ENCODE results near the gene RAPGEF2. TPM values are rescaled to one million over a fixed set of nuclear protein-coding genes. Genes with fewer than 3 reads are reported as not detected.

The RAPGEF2 gene
- total and polyA plus RNA-seq, 9 of the 15 experiments (the other 6 are each of a cell fraction or from before 2014, with no cell fraction given): 3.1 to 32.6 (median 23.1) TPM

DNA sequence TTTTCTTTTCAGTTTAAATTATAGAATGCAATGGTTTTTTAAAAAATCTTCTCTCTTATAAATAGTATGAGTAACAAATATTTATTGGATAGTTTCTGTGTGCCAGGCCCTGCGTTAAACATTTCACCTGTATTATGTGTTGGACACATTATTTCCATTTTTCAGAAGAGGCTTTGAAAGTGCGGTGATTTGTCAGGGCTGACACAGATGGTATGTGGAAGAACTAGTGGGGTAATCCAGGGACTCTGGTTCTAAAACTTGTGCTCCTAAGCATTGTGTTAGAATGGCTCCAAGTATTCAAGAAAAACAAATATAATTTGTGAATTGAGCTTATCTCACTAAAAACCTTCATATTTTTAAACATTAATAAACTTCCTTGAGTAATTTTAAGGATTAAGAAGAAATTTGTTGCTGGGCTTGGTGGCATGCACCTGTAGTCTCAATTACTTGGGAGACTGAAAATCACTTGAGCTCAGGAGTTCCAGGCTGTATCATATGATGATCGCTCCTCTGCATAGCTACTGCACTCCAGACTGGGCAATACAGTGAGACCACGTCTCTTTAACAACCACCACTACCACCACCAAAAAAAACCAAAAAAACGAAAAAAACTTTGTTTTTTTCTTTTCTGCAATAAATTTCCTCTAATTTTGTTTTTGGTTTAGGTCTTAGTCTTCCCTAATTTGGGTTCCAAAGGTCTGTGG, 40.0 kb downstream of the RAPGEF2 start:
- Histone ChIP-seq H3K9ac (ENCODE audit: insufficient read depth in 1 of 2, low read depth in 2 of 2, low read length in 2 of 2) (no peak overlapping the region), H3K79me2 (ENCODE audit: control insufficient read depth, insufficient read depth, low read length) (peaks cover 84% of the 10 kb centered on the region), H3K36me3 (ENCODE audit: control insufficient read depth, insufficient read depth, low read length) (no peaks in the 10 kb centered on the region), H3K4me3 (no peak overlapping the region), H2AFZ (ENCODE audit: low read depth, low read length) (no peak overlapping the region), H3K9me3 (replicated peaks; ENCODE audit: control insufficient read depth, insufficient read depth, low read depth, low read length) (no peaks in the 10 kb centered on the region), H3K4me2 (ENCODE audit: insufficient read depth, low read length) (no peak overlapping the region), H3K4me1 (replicated peaks in 1 of 2; ENCODE audit: control insufficient read depth in 2 of 2, insufficient read depth in 2 of 2, low read length in 2 of 2) (peaks cover 8 to 22% of the 10 kb centered on the region in 2 experiments; a peak in 4 of 5 replicates), H3K27ac (ENCODE audit: extremely low read depth, low read depth, low read length) (no peak overlapping the region), H3K27me3 (ENCODE audit: control insufficient read depth in 2 of 2, insufficient read depth in 2 of 2, low read length in 2 of 2) (no peaks in the 10 kb centered on the region), H4K20me1 (replicated peaks; ENCODE audit: control insufficient read depth, insufficient read depth, low read length) (no peaks in the 10 kb centered on the region), H3K9me1 (ENCODE audit: control insufficient read depth, insufficient read depth, low read length) (no peaks in the 10 kb centered on the region)
- 70% methylated on average over 5 of the region's 5 CpGs for WGBS (ENCODE audit: insufficient coverage, low coverage, missing lambda C conversion rate)
- ATAC-seq (no peak), FAIRE-seq (no peak), DNase-seq (ENCODE audit: extremely low read depth in 1 of 4, low spot score in 3 of 4) (no peak)
- in situ Hi-C loops (cut with MboI): no loop called here
- BruUV-seq (replicated peaks): no TSS peak
- CTCF ChIA-PET (ENCODE audit: low intra/inter-chr PET ratio): no interaction called here
- intact Hi-C loops (cut with micrococcal nuclease): no loop called here
- POLR2A ChIA-PET: interaction anchor here (0.6 to 2.1 kb wide), 2 partner anchors 8 to 174 kb away, joined by 3 to 9 read pairs; no protein-coding TSS in a partner anchor
- TF ChIP-seq MTA1 (IDR thresholded peaks at IDR 0.05; ENCODE audit: borderline replicate concordance) (no peak), BCL6 (CRISPR knock-in tag; IDR thresholded peaks at IDR 0.05) (no peak)

DNA sequence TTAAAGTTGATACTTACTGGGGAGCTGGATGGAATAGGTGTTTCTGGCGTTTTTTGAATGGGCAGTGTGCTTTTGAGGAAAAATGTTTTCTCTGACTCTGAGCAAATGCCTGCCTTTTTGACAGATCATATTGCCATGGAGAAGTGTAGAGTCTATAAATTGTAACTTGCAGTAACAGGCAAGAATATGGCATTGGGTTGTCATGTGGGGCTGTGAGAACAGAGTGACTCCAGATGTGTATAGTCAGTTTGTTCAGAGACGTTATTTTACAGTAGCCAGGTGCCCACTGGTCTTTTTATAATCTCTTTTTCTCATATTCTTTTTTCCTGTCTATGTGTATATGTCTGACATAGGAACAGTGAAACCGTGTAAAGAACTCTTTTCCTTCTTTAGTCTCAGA, 40.8 kb downstream of the RAPGEF2 start:
- no peak overlapping the region for H3K4me3 ChIP-seq
- in situ Hi-C loops (cut with MboI): no loop called here

More for the DNA sequence above, 40.8 kb downstream of the RAPGEF2 start:
- Histone ChIP-seq H3K9ac (ENCODE audit: insufficient read depth in 1 of 2, low read depth in 2 of 2, low read length in 2 of 2) (no peak overlapping the region), H3K4me1 (replicated peaks in 1 of 2; ENCODE audit: control insufficient read depth in 2 of 2, insufficient read depth in 2 of 2, low read length in 2 of 2) (peaks cover 8 to 25% of the 10 kb centered on the region in 2 experiments; a peak in 4 of 5 replicates), H3K79me2 (ENCODE audit: control insufficient read depth, insufficient read depth, low read length) (peaks cover 84% of the 10 kb centered on the region), H3K36me3 (ENCODE audit: control insufficient read depth, insufficient read depth, low read length) (no peaks in the 10 kb centered on the region), H3K27ac (ENCODE audit: extremely low read depth, low read depth, low read length) (no peak overlapping the region), H4K20me1 (replicated peaks; ENCODE audit: control insufficient read depth, insufficient read depth, low read length) (no peaks in the 10 kb centered on the region), H3K9me1 (ENCODE audit: control insufficient read depth, insufficient read depth, low read length) (no peaks in the 10 kb centered on the region), H3K4me2 (ENCODE audit: insufficient read depth, low read length) (no peak overlapping the region), H2AFZ (ENCODE audit: low read depth, low read length) (no peak overlapping the region), H3K9me3 (replicated peaks; ENCODE audit: control insufficient read depth, insufficient read depth, low read depth, low read length) (no peaks in the 10 kb centered on the region), H3K27me3 (ENCODE audit: control insufficient read depth in 2 of 2, insufficient read depth in 2 of 2, low read length in 2 of 2) (no peaks in the 10 kb centered on the region)
- DNase-seq (ENCODE audit: extremely low read depth in 1 of 4, low spot score in 3 of 4) (no peak), FAIRE-seq (no peak), ATAC-seq (peak; percentile 41)
- intact Hi-C loops (cut with micrococcal nuclease): no loop called here
- 11% methylated on average over 3 of the region's 3 CpGs for WGBS (ENCODE audit: insufficient coverage, low coverage, missing lambda C conversion rate)
- TF ChIP-seq PTBP1 (IDR thresholded peaks at IDR 0.05; ENCODE audit: low read depth, low read length) (no peak), KLF6 (CRISPR knock-in tag; IDR thresholded peaks at IDR 0.05; ENCODE audit: borderline replicate concordance) (no peak), SP2 (IDR thresholded peaks at IDR 0.05; ENCODE audit: extremely low read depth, low read depth, low read length, poor library complexity, severe bottlenecking) (no peak), HDAC1 (IDR thresholded peaks at IDR 0.05) (no peak)
- TF ChIP-seq, protein P1, sequence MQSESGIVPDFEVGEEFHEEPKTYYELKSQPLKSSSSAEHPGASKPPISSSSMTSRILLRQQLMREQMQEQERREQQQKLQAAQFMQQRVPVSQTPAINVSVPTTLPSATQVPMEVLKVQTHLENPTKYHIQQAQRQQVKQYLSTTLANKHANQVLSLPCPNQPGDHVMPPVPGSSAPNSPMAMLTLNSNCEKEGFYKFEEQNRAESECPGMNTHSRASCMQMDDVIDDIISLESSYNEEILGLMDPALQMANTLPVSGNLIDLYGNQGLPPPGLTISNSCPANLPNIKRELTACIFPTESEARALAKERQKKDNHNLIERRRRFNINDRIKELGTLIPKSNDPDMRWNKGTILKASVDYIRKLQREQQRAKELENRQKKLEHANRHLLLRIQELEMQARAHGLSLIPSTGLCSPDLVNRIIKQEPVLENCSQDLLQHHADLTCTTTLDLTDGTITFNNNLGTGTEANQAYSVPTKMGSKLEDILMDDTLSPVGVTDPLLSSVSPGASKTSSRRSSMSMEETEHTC (IDR thresholded peaks at IDR 0.05): no peak
- POLR2A ChIA-PET: no interaction called here
- BruUV-seq (replicated peaks): no TSS peak
- CTCF ChIA-PET (ENCODE audit: low intra/inter-chr PET ratio): no interaction called here
